Measurements from ENCODE around the gene CCNB3.
"Not testable (repeated sequence)": the region's sequence is repeated elsewhere in the genome, so short reads cannot be mapped to it uniquely, and the experiment has no call there.

CCNB3 gene

GRCh38 chrX:50204364-50204899, at the start of gene CCNB3:
Gene CCNB3, plus strand, starts transcription at chrX:50204765. Its CDS starts 80,399 bp downstream, at chrX:50285164.
- DNase-seq (ENCODE audit: low read depth) = peak; percentile 28

- no peak for DNase-seq (ENCODE audit: low read depth)
Measured at GRCh38 chrX:50157545-50158135, 46.9 kb upstream of the CCNB3 start.

DNA sequence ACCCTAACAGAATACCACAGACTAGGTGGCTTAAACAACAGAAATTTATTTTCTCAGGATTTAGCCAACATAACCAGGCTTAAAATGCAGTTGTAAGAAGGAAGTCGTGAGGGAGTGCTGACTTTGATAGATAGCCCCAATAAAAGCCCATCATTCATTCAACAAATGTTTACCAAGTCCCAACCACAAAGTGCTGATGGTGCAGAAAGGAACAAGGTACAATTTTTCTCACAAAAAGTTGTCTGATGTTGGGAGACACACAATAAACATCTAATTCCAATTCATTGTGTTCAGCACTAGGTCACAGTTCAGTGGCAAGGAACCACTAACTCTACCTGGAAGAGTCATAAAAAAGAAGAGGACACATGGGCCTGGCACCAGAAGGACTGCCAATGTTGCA, 46.0 kb upstream of the CCNB3 start:
- DNase-seq (ENCODE audit: low read depth) = no peak

- DNase-seq (ENCODE audit: low read depth) = no peak
Measured at GRCh38 chrX:50161127-50161526, 43.4 kb upstream of the CCNB3 start.

GRCh38 chrX:50165727-50166126, 38.8 kb upstream of the CCNB3 start:
- DNase-seq (ENCODE audit: low read depth) = no peak

GRCh38 chrX:50167366-50167765, 37.2 kb upstream of the CCNB3 start:
- no peak for DNase-seq (ENCODE audit: low read depth)

DNA sequence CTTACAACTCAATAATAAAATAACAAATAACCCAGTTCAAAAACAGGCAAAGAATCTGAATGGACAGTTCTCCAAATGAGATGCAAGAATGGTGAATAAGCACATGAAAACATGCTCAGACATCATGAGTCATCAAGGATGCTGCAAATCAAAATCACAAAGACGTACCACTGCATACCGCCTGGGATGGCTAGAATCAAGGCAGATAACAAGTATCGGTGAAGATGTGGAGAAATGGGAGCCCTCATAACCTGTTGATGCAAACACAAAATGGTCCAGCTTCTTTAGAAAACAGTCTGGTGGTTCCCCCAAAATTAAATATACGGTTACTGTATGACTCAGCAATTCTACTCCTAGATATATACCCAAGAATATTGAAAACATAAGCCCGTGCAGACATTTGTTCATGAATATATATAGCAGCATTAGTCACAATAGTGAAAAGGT, 36.3 kb upstream of the CCNB3 start:
- DNase-seq (ENCODE audit: low read depth) = no peak

DNA sequence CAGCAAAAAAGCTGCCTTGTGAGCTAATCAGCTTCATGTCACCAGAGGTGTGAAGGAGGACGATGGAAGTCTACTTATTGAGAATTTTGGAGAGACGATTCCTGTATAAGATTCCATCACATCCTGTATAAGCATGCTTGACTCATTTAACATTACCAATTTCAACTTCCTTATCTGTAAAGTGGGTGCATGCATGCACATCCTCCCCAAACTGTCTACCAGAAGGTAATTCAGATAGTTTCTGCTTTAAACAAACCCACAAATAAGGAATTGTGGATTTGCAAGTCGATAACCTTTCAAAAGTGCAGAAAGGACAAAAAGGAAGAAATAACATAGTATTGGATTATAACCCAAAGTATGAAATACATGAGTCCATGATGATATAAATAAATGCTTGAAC, 34.8 kb upstream of the CCNB3 start:
- no peak for DNase-seq (ENCODE audit: low read depth)

DNA sequence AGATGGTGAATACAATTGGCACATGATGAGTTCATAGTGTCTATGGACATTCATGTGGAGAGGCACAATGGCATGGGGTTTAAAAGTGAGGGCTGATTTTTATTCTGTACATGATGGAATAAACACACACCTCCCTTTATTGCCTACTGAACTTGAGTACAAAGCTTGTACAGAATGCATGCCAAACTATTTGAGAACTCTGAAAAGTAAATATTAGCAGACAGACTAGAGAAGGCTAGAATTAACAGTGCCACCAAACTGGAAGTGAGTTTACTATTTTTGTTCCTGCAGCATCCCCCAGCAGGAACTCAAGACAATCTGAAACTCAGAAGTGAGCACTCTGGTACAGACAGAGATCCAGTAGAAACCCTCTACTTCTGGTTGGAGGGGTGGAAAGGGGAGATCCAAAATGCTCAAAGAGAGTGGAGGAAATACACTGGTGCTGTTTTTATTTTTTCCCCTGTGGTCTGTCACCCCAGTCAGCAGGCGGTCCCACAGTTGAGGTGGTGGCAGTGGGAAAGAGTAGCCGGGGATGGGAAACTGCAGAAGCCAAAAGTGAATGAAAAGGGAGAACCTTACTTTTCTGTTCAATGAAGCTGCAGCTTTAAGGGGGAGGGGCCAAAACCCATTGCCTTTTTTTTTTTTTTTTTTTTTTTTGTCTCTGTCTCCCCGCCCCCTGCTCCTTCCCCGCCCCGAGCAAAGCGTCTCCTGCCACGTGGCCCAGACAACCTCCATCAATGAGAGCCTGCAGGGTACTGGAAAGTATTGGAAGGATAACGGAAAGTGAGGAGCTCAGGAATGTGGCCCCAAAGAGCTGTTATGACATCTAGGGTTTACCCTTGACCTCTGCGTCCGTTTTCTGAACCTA, 24.3 kb upstream of the CCNB3 start:
- no peak for DNase-seq (ENCODE audit: low read depth)

GRCh38 chrX:50183891-50184290, 20.7 kb upstream of the CCNB3 start:
- no peak for DNase-seq (ENCODE audit: low read depth)

- DNase-seq (ENCODE audit: low read depth) = no peak
Measured at GRCh38 chrX:50188859-50189600, 15.5 kb upstream of the CCNB3 start.

DNA sequence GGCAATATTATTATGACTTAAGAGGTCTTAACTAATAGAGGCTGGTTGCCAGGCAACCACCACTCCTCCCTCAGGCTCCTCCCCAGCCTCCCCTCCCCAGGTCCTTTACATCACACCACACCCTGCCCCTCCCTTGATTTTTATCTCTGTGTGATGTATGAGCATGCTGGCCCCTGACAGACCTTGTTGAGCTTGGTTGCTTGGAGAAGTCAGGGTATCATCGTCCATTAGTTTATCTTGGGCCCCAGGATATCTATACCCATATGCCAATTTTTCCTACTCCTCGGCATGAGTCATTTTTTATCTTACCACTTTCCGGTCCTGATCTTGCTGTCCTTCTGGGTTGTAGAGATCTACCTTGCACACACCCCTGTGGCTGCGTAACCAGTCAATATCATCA, 6.2 kb upstream of the CCNB3 start:
- DNase-seq (ENCODE audit: low read depth) = no peak

DNA sequence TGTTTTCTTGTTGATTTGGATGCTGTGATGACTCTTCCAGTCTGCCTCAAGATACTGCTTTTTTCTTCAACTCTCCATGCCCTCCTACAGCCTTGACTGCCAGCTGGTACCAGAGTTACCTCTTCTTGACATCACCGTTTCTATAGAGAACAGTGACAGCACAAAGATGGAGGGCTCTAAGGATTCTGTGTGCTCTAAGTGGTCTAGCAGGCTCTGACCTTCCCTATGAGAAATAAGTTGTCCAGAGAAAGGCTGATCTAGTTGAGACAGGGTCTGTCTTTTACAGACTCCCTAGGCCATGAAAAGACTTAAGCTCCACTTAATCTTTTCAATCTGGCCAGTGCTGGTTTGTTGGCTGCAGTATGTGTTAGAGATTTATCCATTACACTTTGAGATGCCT, 3.7 kb upstream of the CCNB3 start, which contains the start of gene AKAP4:
AKAP4 (minus strand) TSS at position 101 of the 400 bp plus-strand sequence. CDS start 118 bp downstream, outside the sequence.
- DNase-seq (ENCODE audit: low read depth) = no peak

GRCh38 chrX:50202539-50202938, 2.0 kb upstream of the CCNB3 start:
- DNase-seq (ENCODE audit: low read depth) = no peak

DNA sequence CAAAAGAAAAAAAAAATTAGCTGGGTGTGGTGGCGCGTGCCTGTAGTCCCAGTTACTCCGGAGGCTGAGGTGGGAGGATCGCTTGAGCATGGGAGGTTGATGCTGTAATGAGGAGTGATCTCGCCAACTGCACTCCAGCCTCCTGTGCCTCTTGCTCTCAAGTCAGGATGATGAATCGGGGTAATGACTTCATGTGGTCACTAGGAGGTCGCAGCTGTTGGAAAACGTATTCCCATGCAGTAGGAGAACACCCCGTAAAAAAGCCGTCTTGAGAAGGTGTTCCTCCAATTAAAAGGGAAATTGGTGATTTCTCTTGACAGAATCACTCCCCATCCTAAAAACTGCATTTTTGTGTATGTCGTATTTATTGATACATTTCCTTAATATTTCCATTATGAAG, 2.2 kb downstream of the CCNB3 start:
- DNase-seq (ENCODE audit: low read depth) = no peak

- DNase-seq (ENCODE audit: low read depth) = no peak
Measured at GRCh38 chrX:50211510-50211909, 6.9 kb downstream of the CCNB3 start.

- no peak for DNase-seq (ENCODE audit: low read depth)
Measured at GRCh38 chrX:50281253-50281652, 76.7 kb downstream of the CCNB3 start.

DNA sequence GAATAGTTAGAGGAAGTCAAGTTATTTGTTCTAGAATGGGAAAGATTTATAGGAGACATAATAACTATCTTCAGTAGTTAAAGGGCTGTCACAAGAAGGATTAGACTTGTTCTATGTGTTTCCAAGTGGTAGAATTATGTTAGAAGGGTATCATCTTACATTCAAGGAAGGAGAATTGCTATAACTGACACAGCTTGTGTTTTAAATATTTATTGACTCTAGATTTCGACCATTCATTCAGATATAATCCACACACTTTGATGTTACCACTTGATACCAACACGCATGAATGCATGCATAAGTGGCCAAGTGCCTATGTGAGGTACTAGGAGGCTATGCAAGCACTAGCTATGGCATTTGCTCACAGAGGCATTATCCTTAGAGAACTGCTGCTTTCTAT, 122.7 kb downstream of the CCNB3 start:
- no peak for DNase-seq (ENCODE audit: low read depth)

GRCh38 chrX:50332668-50333067, 128.1 kb downstream of the CCNB3 start:
- DNase-seq (ENCODE audit: low read depth) = not testable (repeated sequence)

DNA sequence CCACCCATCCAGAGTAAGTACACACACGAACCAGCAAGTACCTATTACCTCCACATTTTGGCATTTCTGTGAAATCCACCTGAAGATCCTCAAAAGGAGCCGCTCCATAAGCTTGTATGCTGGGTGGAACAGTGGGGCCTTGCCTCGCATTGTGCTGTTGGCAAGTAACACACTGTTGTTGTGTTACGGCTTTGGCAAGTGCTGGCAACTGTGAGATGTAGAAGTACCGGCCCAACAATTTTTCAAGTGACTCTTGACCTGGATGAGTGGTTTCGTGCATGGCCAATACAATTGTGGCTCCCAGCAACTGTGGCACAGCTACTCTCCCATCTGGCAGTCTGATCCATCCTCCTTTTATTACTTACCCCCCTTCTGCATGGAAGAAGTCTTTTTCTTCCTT, 128.7 kb downstream of the CCNB3 start:
- DNase-seq (ENCODE audit: low read depth) = no peak

- DNase-seq (ENCODE audit: low read depth) = no peak
Measured at GRCh38 chrX:50343917-50344316, 139.4 kb downstream of the CCNB3 start.

GRCh38 chrX:50372966-50373365, 168.4 kb downstream of the CCNB3 start:
- DNase-seq (ENCODE audit: low read depth) = no peak
